HEK293 (cell line): ENCODE data around the gene DLG1.

Experiments used
- CTCF ChIA-PET: fragments of 350-600 bp; formaldehyde crosslinking; extraction: SDS; loops from one replicate; lab custom pipeline; 2021; ENCODE audit warnings: antibody characterized with exemption; lab: Yijun Ruan, JAX
- POLR2A ChIA-PET: fragments of 300-600 bp; formaldehyde crosslinking; extraction: SDS; loops from one replicate; lab custom pipeline; 2020; ENCODE audit warnings: antibody characterized with exemption, inconsistent platforms; lab: Yijun Ruan, JAX
- H3K27ac ChIP-seq: fragments of 200-500 bp; sonication (Bioruptor generic); 2 replicates; pipeline ENCODE4 v1.5.1; 2014; ENCODE audit warnings: low read depth, low read length, control low read depth, inconsistent platforms; ENCODE audit errors: extremely low read depth
- H3K36me3 ChIP-seq, 2 experiments: fragments of 200-500 bp in 1 of 2; sonication (Bioruptor generic) in 1 of 2; 1 replicate in 1 of 2; 2 replicates in 1 of 2; pipeline ENCODE4 v1.5.1; 2014 to 2017; ENCODE audit warnings: inconsistent platforms in 2 of 2, low read length in 2 of 2; ENCODE audit not compliant: control insufficient read depth in 2 of 2, insufficient read depth in 1 of 2
- H3K4me1 ChIP-seq: fragments of 200-500 bp; sonication (Bioruptor generic); 2 replicates; pipeline ENCODE4 v1.5.1; 2014; ENCODE audit warnings: mild to moderate bottlenecking, low read length, inconsistent platforms; ENCODE audit not compliant: control insufficient read depth, insufficient read depth
- H3K4me3 ChIP-seq: 2 replicates; pipeline ENCODE4 v1.5.1; 2011; ENCODE audit warnings: low read depth, mild to moderate bottlenecking, control low read depth, low read length, moderate library complexity
- H3K9me3 ChIP-seq: fragments of 200-500 bp; sonication (Bioruptor generic); 2 replicates; pipeline ENCODE4 v1.5.1; 2014; ENCODE audit warnings: low read depth, low read length, inconsistent platforms; ENCODE audit not compliant: control insufficient read depth, insufficient read depth
- GLIS1 ChIP-seq: fragments of 450-650 bp; formaldehyde crosslinking; IDR thresholded peaks from 2 replicates; pipeline ENCODE4 v1.5.1; 2016; ENCODE audit warnings: missing biosample characterization, missing genetic modification characterization
- GLIS2 ChIP-seq: fragments of 450-650 bp; formaldehyde crosslinking; IDR thresholded peaks from 2 replicates; pipeline ENCODE4 v1.5.1; 2016; ENCODE audit warnings: missing biosample characterization, missing genetic modification characterization
- KLF17 ChIP-seq: fragments of 450-650 bp; formaldehyde crosslinking; IDR thresholded peaks from 2 replicates; pipeline ENCODE4 v1.5.1; 2016; ENCODE audit warnings: missing biosample characterization, missing genetic modification characterization
- SCRT2 ChIP-seq: fragments of 450-650 bp; formaldehyde crosslinking; IDR thresholded peaks from 2 replicates; pipeline ENCODE4 v1.5.1; 2016; ENCODE audit warnings: missing biosample characterization, missing genetic modification characterization
- SP2 ChIP-seq: fragments of 450-650 bp; formaldehyde crosslinking; IDR thresholded peaks from 2 replicates; pipeline ENCODE4 v1.5.1; 2016; ENCODE audit warnings: missing biosample characterization, missing genetic modification characterization
- ZBTB11 ChIP-seq: fragments of 450-650 bp; formaldehyde crosslinking; conservative IDR thresholded peaks from 2 replicates; pipeline ENCODE4 v1.5.1; 2016; ENCODE audit warnings: low read depth, missing biosample characterization, missing genetic modification characterization
- ZBTB26 ChIP-seq: fragments of 450-650 bp; formaldehyde crosslinking; optimal IDR thresholded peaks from 2 replicates; pipeline ENCODE3; 2016; ENCODE audit warnings: missing biosample characterization, mild to moderate bottlenecking, missing genetic modification characterization
- ZBTB49 ChIP-seq: fragments of 450-650 bp; formaldehyde crosslinking; IDR thresholded peaks from 2 replicates; pipeline ENCODE4 v1.5.1; 2016; ENCODE audit warnings: missing biosample characterization, missing genetic modification characterization, low read depth
- ZEB2 ChIP-seq: fragments of 450-650 bp; formaldehyde crosslinking; IDR thresholded peaks from 2 replicates; pipeline ENCODE4 v1.5.1; 2016; ENCODE audit warnings: missing biosample characterization, missing genetic modification characterization
- ZFP69B ChIP-seq: fragments of 450-650 bp; formaldehyde crosslinking; IDR thresholded peaks from 2 replicates; pipeline ENCODE4 v1.5.1; 2016; ENCODE audit warnings: missing biosample characterization, missing genetic modification characterization
- ZNF169 ChIP-seq: fragments of 450-650 bp; formaldehyde crosslinking; IDR thresholded peaks from 2 replicates; pipeline ENCODE4 v1.5.1; 2016; ENCODE audit warnings: missing biosample characterization, missing genetic modification characterization
- ZNF18 ChIP-seq: fragments of 450-650 bp; formaldehyde crosslinking; IDR thresholded peaks from 2 replicates; pipeline ENCODE4 v1.5.1; 2016; ENCODE audit warnings: missing biosample characterization, missing genetic modification characterization
- ZNF23 ChIP-seq: fragments of 450-650 bp; formaldehyde crosslinking; IDR thresholded peaks from 2 replicates; pipeline ENCODE4 v1.5.1; 2016; ENCODE audit warnings: missing biosample characterization, missing genetic modification characterization, borderline replicate concordance
- ZNF274 ChIP-seq, 2 experiments: fragments of 200-500 bp in 1 of 2; fragments of 450-650 bp in 1 of 2; sonication (Bioruptor generic) in 1 of 2; formaldehyde crosslinking in 1 of 2; IDR thresholded peaks; 2 replicates each; pipeline versions ENCODE4 v1.5.1 to v1.6.1; 2014 to 2016; ENCODE audit warnings: borderline replicate concordance in 1 of 2, inconsistent platforms in 1 of 2, low read length in 1 of 2, missing biosample characterization in 1 of 2, missing genetic modification characterization in 1 of 2
- ZNF37A ChIP-seq: fragments of 450-650 bp; IDR thresholded peaks from 2 replicates; pipeline ENCODE4 v1.5.1; 2018; ENCODE audit warnings: missing biosample characterization, missing genetic modification characterization
- ZNF48 ChIP-seq: fragments of 450-650 bp; formaldehyde crosslinking; IDR thresholded peaks from 2 replicates; pipeline ENCODE4 v1.5.1; 2016; ENCODE audit warnings: missing biosample characterization, missing genetic modification characterization
- ZNF501 ChIP-seq: fragments of 450-650 bp; formaldehyde crosslinking; IDR thresholded peaks from 2 replicates; pipeline ENCODE4 v1.5.1; 2016; ENCODE audit warnings: missing biosample characterization, missing genetic modification characterization
- ZXDB ChIP-seq: fragments of 450-650 bp; formaldehyde crosslinking; IDR thresholded peaks from 2 replicates; pipeline ENCODE4 v1.5.1; 2016; ENCODE audit warnings: missing biosample characterization, missing genetic modification characterization

The DLG1 gene

GRCh38 chr3:197007953-197008352, 290.5 kb downstream of the DLG1 start:
- CTCF ChIA-PET, result interaction anchor here (0.7 kb wide), 1 partner anchor 362 kb away, joined by 3 read pairs; no protein-coding TSS in a partner anchor
- Histone ChIP-seq H3K9me3 (no peaks in the 10 kb centered on the region), H3K4me1 (no peaks in the 10 kb centered on the region; the same call in 1 of the 2 replicates), H3K27ac (no peak overlapping the region), H3K36me3 (peaks cover 0 to 15% of the 10 kb centered on the region in 2 experiments; a peak in 1 of 3 replicates), H3K4me3 (no peak overlapping the region)
- TF ChIP-seq ZEB2 (tag by site-specific recombination) (no peak), ZFP69B (tag by site-specific recombination) (no peak)
- POLR2A ChIA-PET, result no interaction called here

- CTCF ChIA-PET, result interaction anchor here (0.7 to 1.0 kb wide), 2 partner anchors 22 to 363 kb away, joined by 3 read pairs; no protein-coding TSS in a partner anchor
- Histone ChIP-seq H3K9me3 (no peaks in the 10 kb centered on the region), H3K27ac (no peak overlapping the region), H3K4me3 (no peak overlapping the region), H3K36me3 (peaks cover 0 to 15% of the 10 kb centered on the region in 2 experiments; a peak in 1 of 3 replicates), H3K4me1 (no peaks in the 10 kb centered on the region; the same call in 1 of the 2 replicates)
- POLR2A ChIA-PET, result interaction anchor here (0.6 kb wide), 1 partner anchor 60 kb away, joined by 4 read pairs; no protein-coding TSS in a partner anchor
- TF ChIP-seq ZNF48 (no peak), ZNF274 (IDR thresholded peaks at IDR 0.05; ENCODE audit: low read length) (no peak), ZNF274 (tag by site-specific recombination; IDR thresholded peaks at IDR 0.05; ENCODE audit: borderline replicate concordance) (no peak), ZNF18 (tag by site-specific recombination) (no peak), SP2 (peak; percentile 33), GLIS1 (tag by site-specific recombination) (peak; percentile 97), GLIS2 (tag by site-specific recombination) (0 out of 2 replicates have a peak, but pooled peaks have one; percentile 47), KLF17 (tag by site-specific recombination) (peak; percentile 55), ZNF169 (no peak)
Observed at GRCh38 chr3:197007296-197007940, 291.0 kb downstream of the DLG1 start.

GRCh38 chr3:197006860-197007259, 291.6 kb downstream of the DLG1 start:
- ChIA-PET POLR2A (interaction anchor here (0.6 kb wide), 1 partner anchor 60 kb away, joined by 4 read pairs; no protein-coding TSS in a partner anchor), CTCF (interaction anchor here (1.0 kb wide), 1 partner anchor 22 kb away, joined by 3 read pairs; no protein-coding TSS in a partner anchor)
- no peak overlapping the region for H3K27ac ChIP-seq
- no peaks in the 10 kb centered on the region for H3K9me3 ChIP-seq
- H3K4me3 ChIP-seq, result no peak overlapping the region
- no peaks in the 10 kb centered on the region; the same call in 1 of the 2 replicates for H3K4me1 ChIP-seq
- peaks cover 0 to 15% of the 10 kb centered on the region in 2 experiments; a peak in 1 of 3 replicates for H3K36me3 ChIP-seq
- TF ChIP-seq ZNF18 (tag by site-specific recombination) (no peak), SCRT2 (tag by site-specific recombination) (no peak), ZNF23 (tag by site-specific recombination) (no peak), ZBTB49 (tag by site-specific recombination) (no peak), ZBTB26 (tag by site-specific recombination) (no peak), ZBTB11 (no peak), ZNF37A (no peak), ZXDB (no peak), ZNF501 (no peak)
